Upper lobe of left lung (tissue), 6 donors: ENCODE results near the gene AFF3. TPM values are rescaled to one million over a fixed set of nuclear protein-coding genes. Genes with fewer than 3 reads are reported as not detected.
"Not testable (repeated sequence)": the region's sequence is repeated elsewhere in the genome, so short reads cannot be mapped to it uniquely, and the experiment has no call there.

Source experiments
- ATAC-seq, 2 donors: fragments of 200-7000 bp; cut with Tn5 transposase; one replicate each; pipeline ENCODE4 v1.9.1; 2022; ENCODE audit warnings: mild to moderate bottlenecking in 2 of 2, moderate library complexity in 2 of 2; ENCODE audit not compliant: low FRiP score in 2 of 2
- DNase-seq, 2 donors: peaks; one replicate each; pipeline ENCODE4 v3.0.0-alpha.2; 2019 to 2020
- H3K27ac ChIP-seq, 4 donors: fragments of 200-600 bp; sonication (generic); one replicate each; pipeline ENCODE4 v1.5.1; 2016 to 2019
- H3K27me3 ChIP-seq, 4 donors: fragments of 200-600 bp; sonication (generic); one replicate each; pipeline ENCODE4 v1.5.1; 2017 to 2019
- H3K36me3 ChIP-seq, 4 donors: fragments of 200-600 bp; sonication (generic); one replicate each; pipeline ENCODE4 v1.5.1; 2016 to 2019
- H3K4me1 ChIP-seq, 4 donors: fragments of 200-600 bp; sonication (generic); one replicate each; pipeline ENCODE4 v1.5.1; 2018 to 2019
- H3K4me3 ChIP-seq, 4 donors: fragments of 200-600 bp; sonication (generic); one replicate each; pipeline ENCODE4 v1.5.1; 2017 to 2019; ENCODE audit warnings: mild to moderate bottlenecking in 2 of 4, moderate library complexity in 1 of 4
- H3K9me3 ChIP-seq, 4 donors: fragments of 200-600 bp; sonication (generic); one replicate each; pipeline ENCODE4 v1.5.1; 2018 to 2019
- CTCF ChIP-seq, 6 experiments: fragments of 450-650 bp in 4 of 6; fragments of 200-600 bp in 2 of 6; sonication (generic) in 2 of 6; IDR thresholded peaks; one replicate each; pipeline ENCODE4 v1.5.1; 2016 to 2019; ENCODE audit warnings: antibody characterized with exemption in 6 of 6
- EP300 ChIP-seq, 4 donors: sonication (generic); formaldehyde crosslinking; IDR thresholded peaks; one replicate each; pipeline ENCODE4 v1.5.1; 2017; ENCODE audit warnings: antibody characterized with exemption in 4 of 4, control low read depth in 2 of 4
- POLR2A ChIP-seq, 4 donors: fragments of 450-650 bp; IDR thresholded peaks; one replicate each; pipeline ENCODE4 v1.5.1; 2016 to 2017; ENCODE audit warnings: antibody characterized with exemption in 4 of 4, mild to moderate bottlenecking in 2 of 4
- POLR2AphosphoS5 ChIP-seq, 2 donors: sonication (generic); formaldehyde crosslinking; IDR thresholded peaks; one replicate each; pipeline ENCODE4 v1.5.1; 2017; ENCODE audit warnings: antibody characterized with exemption in 2 of 2
- WGBS, 2 donors: methylation state at CpG; one replicate each; pipeline ENCODE4 v1.1.5; 2017 to 2018; 5-methylcytosine and 5-hydroxymethylcytosine counted together
- total RNA-seq, 6 donors: library from RNA; depleted of rRNA in 4 of 6; stranded (reverse); fragments of >200 nt in 4 of 6; gene quantifications; one replicate each; pipeline versions ENCODE4 v1.1.0 to v1.2.1, GENCODE V29; 2016 to 2021
- donor health status: DM: no; HTN: no; CAD: no; lungs with moderate emphysema.
- donor health status: DM: no; HTN: yes; CAD: no; lungs with severe emphysema.

AFF3 gene
- total RNA-seq, 6 donors from 2014 or later, result 21.0 to 195 (median 47.9) TPM

- Histone ChIP-seq H3K27ac (no peak overlapping the region), H3K4me1 (no peaks in the 10 kb centered on the region), H3K4me3 (no peak overlapping the region), H3K9me3 (no peaks in the 10 kb centered on the region), H3K36me3 (no peaks in the 10 kb centered on the region), H3K27me3 (no peaks in the 10 kb centered on the region)
- TF ChIP-seq EP300 (IDR thresholded peaks at IDR 0.05) (no peak), POLR2A (IDR thresholded peaks at IDR 0.05) (no peak), POLR2AphosphoS5 (IDR thresholded peaks at IDR 0.05) (no peak), CTCF (IDR thresholded peaks at IDR 0.05) (no peak)
- ATAC-seq (no peak), DNase-seq (no peak)
- WGBS, 2 donors, result 78 to 82% methylated on average over 8 of the region's 8 CpGs
Measured at GRCh38 chr2:99776906-99777646, 365.3 kb downstream of the AFF3 start.

- H3K27ac ChIP-seq, result no peak overlapping the region
- TF ChIP-seq CTCF (IDR thresholded peaks at IDR 0.05) (no peak), EP300 (IDR thresholded peaks at IDR 0.05) (no peak), POLR2AphosphoS5 (IDR thresholded peaks at IDR 0.05) (no peak), POLR2A (IDR thresholded peaks at IDR 0.05) (no peak)
- no peaks in the 10 kb centered on the region for H3K4me1 ChIP-seq
- 67 to 78% methylated on average over 3 of the region's 3 CpGs for WGBS, 2 donors
- no peaks in the 10 kb centered on the region for H3K9me3 ChIP-seq
- H3K4me3 ChIP-seq, result no peak overlapping the region
- no peaks in the 10 kb centered on the region for H3K36me3 ChIP-seq
- no peaks in the 10 kb centered on the region for H3K27me3 ChIP-seq
- no peak for ATAC-seq
- DNase-seq, result no peak
Measured at GRCh38 chr2:99776206-99776905, 366.0 kb downstream of the AFF3 start.

- H3K9me3 ChIP-seq, result no peaks in the 10 kb centered on the region
- DNase-seq (no peak), ATAC-seq (no peak)
- no peaks in the 10 kb centered on the region for H3K36me3 ChIP-seq
- 79 to 87% methylated on average over 4 of the region's 4 CpGs for WGBS, 2 donors
- no peak for TF ChIP-seq POLR2AphosphoS5 (IDR thresholded peaks at IDR 0.05)
- no peak for TF ChIP-seq CTCF (IDR thresholded peaks at IDR 0.05)
- TF ChIP-seq EP300 (IDR thresholded peaks at IDR 0.05), result no peak
- no peak for TF ChIP-seq POLR2A (IDR thresholded peaks at IDR 0.05)
- H3K27me3 ChIP-seq, result no peaks in the 10 kb centered on the region
- H3K27ac ChIP-seq, result no peak overlapping the region
- H3K4me3 ChIP-seq, result no peak overlapping the region
- H3K4me1 ChIP-seq, result no peaks in the 10 kb centered on the region
Measured at GRCh38 chr2:99775585-99775984, 366.8 kb downstream of the AFF3 start.

DNA sequence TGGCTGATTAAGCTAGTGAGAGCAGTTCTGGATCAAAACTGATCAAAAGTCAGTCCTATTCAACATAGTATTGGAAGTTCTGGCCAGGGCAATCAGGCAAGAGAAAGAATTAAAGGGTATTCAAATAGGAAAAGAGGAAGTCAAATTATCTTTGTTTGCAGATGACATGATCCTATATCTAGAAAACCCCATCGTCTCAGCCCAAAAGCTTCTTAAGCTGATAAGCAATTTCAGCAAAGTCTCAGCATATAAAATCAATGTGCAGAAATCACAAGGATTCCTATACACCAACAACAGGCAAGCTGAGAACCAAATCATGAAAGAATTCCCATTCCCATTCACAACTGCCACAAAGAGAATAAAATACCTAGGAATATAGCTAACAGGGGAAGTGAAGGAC, 368.7 kb downstream of the AFF3 start:
- not testable (repeated sequence) for H3K4me3 ChIP-seq, H3K27ac ChIP-seq, H3K9me3 ChIP-seq, DNase-seq, H3K27me3 ChIP-seq, ATAC-seq, H3K36me3 ChIP-seq, H3K4me1 ChIP-seq
- WGBS, 2 donors, result 67 to 74% methylated on average over 1 of the region's 1 CpG

- H3K36me3 ChIP-seq, result no peaks in the 10 kb centered on the region
- ATAC-seq, result no peak
- WGBS, 2 donors, result 54 to 59% methylated on average over 7 of the region's 7 CpGs
- no peaks in the 10 kb centered on the region for H3K4me1 ChIP-seq
- peak overlapping the region in 2 of 4 donors; percentile 13 to 27 for H3K27ac ChIP-seq
- TF ChIP-seq POLR2A (IDR thresholded peaks at IDR 0.05), result no peak
- TF ChIP-seq POLR2AphosphoS5 (IDR thresholded peaks at IDR 0.05), result no peak
- TF ChIP-seq EP300 (IDR thresholded peaks at IDR 0.05), result no peak
- no peak for TF ChIP-seq CTCF (IDR thresholded peaks at IDR 0.05)
- H3K4me3 ChIP-seq, result no peak overlapping the region
- no peaks in the 10 kb centered on the region for H3K27me3 ChIP-seq
- no peak for DNase-seq
- peaks cover 0 to 3% (median 0%) of the 10 kb centered on the region in 4 donors for H3K9me3 ChIP-seq
Measured at GRCh38 chr2:99772591-99773331, 369.6 kb downstream of the AFF3 start.
